ENCODE results near the gene WSB1. TPM values are rescaled to one million over a fixed set of nuclear protein-coding genes. Genes with fewer than 3 reads are reported as not detected.
"Not testable (repeated sequence)": the region's sequence is repeated elsewhere in the genome, so short reads cannot be mapped to it uniquely, and the experiment has no call there.

Gene WSB1
- total and polyA plus RNA-seq, 8 donors, result 264 to 536 (median 421) TPM

GRCh38 chr17:27324771-27325339, 30.9 kb downstream of the WSB1 start:
- no peak for DNase-seq
- TF ChIP-seq, protein P1, sequence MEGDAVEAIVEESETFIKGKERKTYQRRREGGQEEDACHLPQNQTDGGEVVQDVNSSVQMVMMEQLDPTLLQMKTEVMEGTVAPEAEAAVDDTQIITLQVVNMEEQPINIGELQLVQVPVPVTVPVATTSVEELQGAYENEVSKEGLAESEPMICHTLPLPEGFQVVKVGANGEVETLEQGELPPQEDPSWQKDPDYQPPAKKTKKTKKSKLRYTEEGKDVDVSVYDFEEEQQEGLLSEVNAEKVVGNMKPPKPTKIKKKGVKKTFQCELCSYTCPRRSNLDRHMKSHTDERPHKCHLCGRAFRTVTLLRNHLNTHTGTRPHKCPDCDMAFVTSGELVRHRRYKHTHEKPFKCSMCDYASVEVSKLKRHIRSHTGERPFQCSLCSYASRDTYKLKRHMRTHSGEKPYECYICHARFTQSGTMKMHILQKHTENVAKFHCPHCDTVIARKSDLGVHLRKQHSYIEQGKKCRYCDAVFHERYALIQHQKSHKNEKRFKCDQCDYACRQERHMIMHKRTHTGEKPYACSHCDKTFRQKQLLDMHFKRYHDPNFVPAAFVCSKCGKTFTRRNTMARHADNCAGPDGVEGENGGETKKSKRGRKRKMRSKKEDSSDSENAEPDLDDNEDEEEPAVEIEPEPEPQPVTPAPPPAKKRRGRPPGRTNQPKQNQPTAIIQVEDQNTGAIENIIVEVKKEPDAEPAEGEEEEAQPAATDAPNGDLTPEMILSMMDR (IDR thresholded peaks at IDR 0.05), result no peak
- Histone ChIP-seq H3K36me3 (peaks cover 0 to 6% of the 10 kb centered on the region in 2 donors), H3K9me3 (no peaks in the 10 kb centered on the region), H3K27ac (peak overlapping the region in 1 of 2 donors; percentile 57), H3K27me3 (no peaks in the 10 kb centered on the region), H3K4me1 (peaks cover 18 to 37% of the 10 kb centered on the region in 2 donors), H3K4me3 (no peak overlapping the region)
- intact Hi-C loops (cut with DNase I), result no loop called here
- no peak for ATAC-seq

DNA sequence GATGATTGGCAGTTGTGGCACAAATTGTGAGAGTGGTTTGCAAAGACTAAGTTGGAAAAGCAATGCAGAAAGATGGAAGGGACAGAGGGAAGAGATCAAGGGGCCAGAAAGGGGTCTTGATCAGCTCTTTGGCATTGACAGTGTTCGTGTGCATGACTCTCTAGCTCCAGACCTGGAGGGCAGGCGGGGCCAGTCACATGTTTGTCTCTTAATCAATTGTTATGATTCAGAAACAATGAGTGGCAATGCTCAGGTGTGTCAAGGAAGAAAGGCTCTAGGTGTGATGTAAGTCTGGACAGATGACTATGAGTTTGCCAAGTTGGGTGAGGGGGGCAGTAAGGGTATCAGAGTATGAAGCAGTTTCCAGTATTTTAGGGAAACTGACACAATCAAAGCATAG, 32.1 kb downstream of the WSB1 start:
- no peak overlapping the region for H3K4me3 ChIP-seq
- no peak overlapping the region for H3K27ac ChIP-seq
- intact Hi-C loops (cut with DNase I), result no loop called here
- no peaks in the 10 kb centered on the region for H3K27me3 ChIP-seq
- H3K4me1 ChIP-seq, result peaks cover 16 to 30% of the 10 kb centered on the region in 2 donors
- TF ChIP-seq, protein P1 (IDR thresholded peaks at IDR 0.05), result no peak
- DNase-seq (no peak), ATAC-seq (no peak)
- H3K36me3 ChIP-seq, result no peaks in the 10 kb centered on the region
- H3K9me3 ChIP-seq, result no peaks in the 10 kb centered on the region

DNA sequence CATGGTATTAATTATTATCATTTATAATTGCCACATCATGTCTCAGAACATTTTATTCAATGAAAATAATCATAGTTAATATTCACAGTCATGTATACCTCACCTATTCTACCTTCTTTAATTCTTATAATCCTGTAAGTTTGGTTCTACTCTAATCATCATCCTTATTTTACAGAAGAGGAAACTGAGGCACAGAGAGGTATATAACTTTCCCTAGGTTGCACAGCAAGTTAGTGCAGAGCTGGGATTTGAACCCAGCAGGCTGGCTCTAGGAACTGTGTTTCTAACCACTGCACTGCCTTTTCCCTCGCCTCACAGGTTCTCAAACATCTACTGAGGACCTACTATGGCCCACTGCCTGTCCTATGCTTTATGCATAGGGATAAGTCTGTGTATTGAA, 32.7 kb downstream of the WSB1 start:
- no peak for ATAC-seq
- Histone ChIP-seq H3K4me1 (peaks cover 16 to 30% of the 10 kb centered on the region in 2 donors), H3K9me3 (no peaks in the 10 kb centered on the region), H3K27ac (no peak overlapping the region), H3K4me3 (no peak overlapping the region), H3K36me3 (no peaks in the 10 kb centered on the region), H3K27me3 (no peaks in the 10 kb centered on the region)
- intact Hi-C loops (cut with DNase I), result no loop called here
- TF ChIP-seq, protein P1 (IDR thresholded peaks at IDR 0.05), result no peak
- no peak for DNase-seq

DNA sequence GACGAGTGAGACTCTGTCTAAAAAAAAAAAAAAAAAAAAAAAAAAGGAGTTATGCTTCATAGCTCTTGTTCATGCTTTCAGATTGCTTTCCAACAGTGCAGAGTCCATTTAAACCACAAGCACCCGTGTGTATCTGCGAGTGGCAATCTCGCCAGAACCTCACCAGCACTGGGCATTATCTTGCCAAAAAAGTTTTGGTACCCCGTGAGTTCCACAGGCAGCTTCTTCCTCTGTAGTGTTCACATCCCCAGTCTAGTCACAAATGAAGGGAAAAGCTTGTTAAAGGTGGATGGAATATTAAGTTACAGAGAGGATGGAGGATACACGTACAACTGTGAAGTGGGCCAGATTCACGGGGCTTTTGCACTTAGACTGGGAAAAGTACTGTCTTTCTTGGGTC, 33.5 kb downstream of the WSB1 start:
- Histone ChIP-seq H3K4me3 (no peak overlapping the region), H3K27ac (no peak overlapping the region), H3K36me3 (no peaks in the 10 kb centered on the region), H3K4me1 (peaks cover 20 to 31% of the 10 kb centered on the region in 2 donors), H3K27me3 (no peaks in the 10 kb centered on the region), H3K9me3 (no peaks in the 10 kb centered on the region)
- DNase-seq (no peak), ATAC-seq (no peak)
- intact Hi-C loops (cut with DNase I), result no loop called here
- TF ChIP-seq, protein P1 (IDR thresholded peaks at IDR 0.05), result no peak

DNA sequence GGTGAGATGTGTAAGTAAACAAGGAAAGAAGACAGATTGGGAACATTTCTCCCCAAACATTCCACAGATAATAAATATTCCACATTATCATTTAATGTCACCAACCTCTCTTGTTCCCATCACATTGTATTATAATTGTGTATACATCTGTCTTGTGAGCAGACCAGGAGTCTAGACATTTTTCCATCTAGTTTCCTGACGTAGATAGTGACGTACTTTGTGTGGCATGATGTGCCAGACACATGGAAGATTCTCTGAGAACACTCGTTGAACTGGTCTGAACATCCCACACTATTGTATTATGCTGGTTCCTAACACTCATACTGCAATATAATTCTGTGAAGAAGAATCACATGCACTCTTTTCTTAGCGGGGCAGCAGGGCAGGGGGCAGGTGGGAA, 34.0 kb downstream of the WSB1 start:
- no peak overlapping the region for H3K4me3 ChIP-seq
- H3K27ac ChIP-seq, result no peak overlapping the region
- intact Hi-C loops (cut with DNase I), result no loop called here
- H3K36me3 ChIP-seq, result no peaks in the 10 kb centered on the region
- DNase-seq (no peak), ATAC-seq (no peak)
- TF ChIP-seq, protein P1 (IDR thresholded peaks at IDR 0.05), result no peak
- no peaks in the 10 kb centered on the region for H3K27me3 ChIP-seq
- H3K4me1 ChIP-seq, result peaks cover 21 to 30% of the 10 kb centered on the region in 2 donors
- H3K9me3 ChIP-seq, result no peaks in the 10 kb centered on the region

DNA sequence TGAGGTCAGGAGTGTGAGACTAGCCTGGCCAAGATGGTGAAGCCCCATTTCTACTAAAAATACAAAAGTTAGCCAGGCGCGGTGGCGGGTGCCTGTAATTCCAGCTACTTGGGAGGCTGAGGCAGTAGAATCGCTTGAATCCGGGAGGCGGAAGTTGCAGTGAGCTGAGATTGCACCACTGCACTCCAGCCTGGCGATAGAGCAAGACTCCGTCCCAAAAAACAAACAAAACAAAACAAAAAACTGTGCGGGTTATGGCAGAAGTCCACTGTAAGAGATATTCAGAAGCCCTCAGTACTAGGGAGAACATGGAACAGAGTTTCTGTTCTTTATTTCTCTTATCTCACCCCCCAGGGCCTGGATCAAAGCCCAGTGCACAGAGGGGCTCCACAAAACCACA, 34.8 kb downstream of the WSB1 start:
- H3K9me3 ChIP-seq; intact Hi-C loops (cut with DNase I); ATAC-seq; H3K4me3 ChIP-seq; H3K36me3 ChIP-seq; DNase-seq; H3K27ac ChIP-seq; H3K27me3 ChIP-seq: not testable (repeated sequence)
- peaks cover 17 to 29% of the 10 kb centered on the region in 2 donors for H3K4me1 ChIP-seq

Data from left lung (tissue), 10 donors.